ENCODE measurements around the gene SKIDA1.

The SKIDA1 gene

DNA sequence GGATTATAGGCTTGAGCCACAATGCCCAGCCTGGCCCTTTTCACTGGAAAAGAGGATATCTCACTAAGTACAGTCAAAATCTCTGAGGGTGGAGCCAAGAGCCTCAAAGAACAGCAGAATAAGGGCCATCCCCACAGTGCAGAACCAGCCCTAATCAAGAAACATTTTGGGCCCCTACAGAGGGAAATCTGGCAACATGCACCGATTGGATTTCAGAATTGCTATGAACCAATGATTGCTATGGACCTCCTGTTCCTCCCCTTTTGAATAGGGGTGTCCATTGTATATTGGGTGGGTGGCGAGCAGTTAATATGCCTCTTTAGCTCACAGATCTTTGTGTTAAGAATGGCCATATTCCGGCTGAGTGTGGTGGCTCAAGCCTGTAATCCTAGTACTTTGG lies 42.7 kb downstream of the SKIDA1 start:
- DNase-seq (ENCODE audit: low read depth), result no peak

DNA sequence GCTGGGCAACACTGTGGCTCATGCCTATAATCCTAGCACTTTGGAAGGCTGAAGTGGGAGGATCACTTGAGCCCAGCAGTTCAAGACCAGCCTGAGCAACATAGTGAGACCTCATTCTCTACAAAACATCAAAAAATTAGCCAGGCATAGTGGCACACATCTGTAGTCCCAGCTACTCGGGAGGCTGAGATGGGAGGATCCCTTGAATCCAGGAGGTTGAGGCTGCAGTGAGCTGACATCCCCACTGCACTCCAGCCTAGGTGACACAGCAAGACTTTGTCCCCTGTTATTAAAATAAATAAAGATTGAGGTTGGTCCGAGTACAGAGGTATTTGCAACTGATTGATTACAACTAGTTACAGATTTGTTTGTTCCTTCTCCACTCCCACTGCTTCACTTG lies 44.1 kb downstream of the SKIDA1 start:
- DNase-seq (ENCODE audit: low read depth), result no peak

DNA sequence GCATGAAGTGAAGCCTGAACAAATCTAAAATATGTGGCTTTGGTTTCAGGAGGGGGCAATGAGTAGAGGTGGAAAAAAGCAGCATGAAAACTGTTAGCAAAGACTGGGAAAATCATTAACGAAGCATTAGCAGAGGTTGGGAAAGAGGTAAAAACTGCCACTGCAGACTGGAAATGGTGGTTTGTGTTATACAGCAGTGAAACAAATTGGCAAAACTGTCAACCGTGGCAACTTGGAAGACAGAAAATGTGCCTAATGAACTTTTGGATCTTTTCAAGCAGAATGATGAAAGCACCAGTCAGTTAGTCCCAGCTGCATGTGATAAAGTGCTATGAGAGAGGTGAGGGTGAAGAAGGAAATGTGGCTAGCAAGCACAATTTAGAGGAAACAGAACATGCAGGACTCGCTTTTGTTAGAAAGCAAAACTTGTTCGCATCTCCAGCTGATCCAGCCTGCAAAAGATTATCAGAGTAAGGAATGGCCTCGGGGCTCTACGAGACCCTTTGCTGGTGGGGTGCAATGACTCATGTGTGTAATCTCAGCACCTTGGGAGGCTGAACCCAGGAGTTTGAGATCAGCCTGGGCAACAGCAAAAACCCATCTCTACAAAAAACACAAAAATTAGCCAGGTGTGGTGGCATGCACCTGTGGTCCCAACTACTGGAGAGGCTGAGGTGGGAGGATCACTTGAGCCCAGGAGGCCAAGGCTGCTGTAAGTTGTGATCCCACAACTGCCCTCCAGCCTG lies 45.7 kb downstream of the SKIDA1 start:
- DNase-seq (ENCODE audit: low read depth), result no peak

DNA sequence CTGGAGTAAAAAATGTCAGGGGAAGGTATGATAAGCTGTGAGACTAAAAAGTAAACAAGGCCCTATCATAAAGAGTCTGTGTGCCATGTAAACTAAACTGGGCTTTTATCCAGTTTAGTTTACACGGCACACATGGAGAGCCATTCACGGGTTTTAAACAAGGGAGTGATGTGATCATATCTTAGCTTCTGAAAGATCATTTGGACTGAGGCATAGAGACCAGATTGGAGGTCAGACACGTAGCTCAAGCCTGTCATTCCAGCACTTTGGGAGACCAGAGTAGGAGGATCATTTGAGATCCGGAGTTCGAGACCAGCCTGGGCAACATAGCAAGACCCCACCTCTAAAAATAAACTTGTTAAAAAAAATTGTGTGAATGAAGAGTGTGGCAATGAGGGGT lies 50.1 kb downstream of the SKIDA1 start:
- no peak for DNase-seq (ENCODE audit: low read depth)

DNA sequence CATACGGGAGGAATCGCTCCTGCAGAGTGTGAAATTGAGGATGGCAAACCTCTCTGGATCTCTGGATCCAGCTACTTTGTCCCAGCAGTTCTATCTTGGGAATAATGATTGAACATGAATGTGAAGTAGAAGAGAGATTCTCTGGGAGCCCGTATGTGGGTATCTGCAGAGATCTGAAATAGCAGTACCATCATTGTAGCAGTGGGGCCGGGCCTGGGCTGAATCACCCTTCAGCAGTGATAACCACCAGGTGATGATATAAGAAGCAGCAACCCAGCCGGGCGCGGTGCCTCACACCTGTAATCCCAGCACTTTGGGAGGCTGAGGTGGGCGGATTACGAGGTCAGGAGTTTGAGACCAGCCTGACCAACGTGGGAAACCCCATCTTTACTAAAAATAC lies 51.9 kb downstream of the SKIDA1 start:
- DNase-seq (ENCODE audit: low read depth), result no peak

DNA sequence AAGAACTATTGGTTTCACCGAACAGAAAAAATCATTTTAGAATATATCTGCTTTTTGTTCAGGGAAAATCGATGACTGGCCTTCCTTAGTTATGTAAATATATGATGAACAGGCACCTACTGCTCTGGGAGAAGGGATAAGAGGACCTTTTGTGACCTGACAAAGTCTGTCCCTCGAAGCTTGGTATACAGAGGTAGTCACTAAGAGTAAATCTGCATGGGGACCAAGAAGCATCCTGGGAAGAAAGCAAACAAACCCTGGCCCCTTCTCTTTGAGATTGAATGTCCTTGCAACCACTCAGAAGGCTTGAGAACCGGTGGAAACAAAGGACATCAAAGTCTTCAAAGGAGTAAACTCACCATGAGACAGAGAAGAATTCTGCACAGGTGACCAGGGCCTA lies 52.3 kb downstream of the SKIDA1 start:
- DNase-seq (ENCODE audit: low read depth), result no peak

DNA sequence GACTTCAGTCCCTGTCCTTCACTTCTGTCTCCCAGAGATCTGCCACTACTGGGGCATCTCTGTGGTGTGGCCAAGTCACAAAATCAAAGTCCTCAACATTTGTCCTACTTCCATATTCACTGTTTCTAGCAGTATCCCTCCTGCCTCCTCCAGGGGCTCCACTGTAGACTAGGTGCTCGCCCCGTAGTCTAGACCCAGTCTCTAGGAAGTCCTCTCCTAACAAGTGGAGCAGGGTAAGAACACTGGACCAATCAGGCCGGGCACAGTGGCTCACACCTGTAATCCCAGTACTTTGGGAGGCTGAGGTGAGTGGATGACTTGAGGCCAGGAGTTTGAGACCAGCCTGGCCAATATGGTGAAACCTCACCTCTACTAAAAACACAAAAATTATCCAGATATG lies 57.4 kb downstream of the SKIDA1 start:
- DNase-seq (ENCODE audit: low read depth), result no peak

DNA sequence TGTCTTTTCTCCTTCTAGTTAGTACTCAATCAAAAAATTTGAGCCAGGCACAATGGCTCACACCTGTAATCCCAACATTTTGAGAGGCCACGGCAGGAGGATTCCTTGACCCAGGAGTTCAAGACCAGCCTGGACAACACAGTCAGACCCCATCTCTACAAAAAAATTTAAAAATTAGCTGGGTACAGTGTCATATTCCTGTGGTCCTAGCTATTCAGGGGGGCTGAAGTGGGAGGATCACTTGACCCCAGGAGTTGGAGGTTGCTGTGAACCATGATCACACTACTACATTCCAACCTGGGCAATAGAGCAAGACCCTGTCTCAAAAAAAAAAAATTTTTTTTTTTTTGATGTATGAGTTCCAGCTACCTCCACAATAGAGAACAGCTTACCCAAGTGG lies 57.8 kb downstream of the SKIDA1 start:
- no peak for DNase-seq (ENCODE audit: low read depth)

DNA sequence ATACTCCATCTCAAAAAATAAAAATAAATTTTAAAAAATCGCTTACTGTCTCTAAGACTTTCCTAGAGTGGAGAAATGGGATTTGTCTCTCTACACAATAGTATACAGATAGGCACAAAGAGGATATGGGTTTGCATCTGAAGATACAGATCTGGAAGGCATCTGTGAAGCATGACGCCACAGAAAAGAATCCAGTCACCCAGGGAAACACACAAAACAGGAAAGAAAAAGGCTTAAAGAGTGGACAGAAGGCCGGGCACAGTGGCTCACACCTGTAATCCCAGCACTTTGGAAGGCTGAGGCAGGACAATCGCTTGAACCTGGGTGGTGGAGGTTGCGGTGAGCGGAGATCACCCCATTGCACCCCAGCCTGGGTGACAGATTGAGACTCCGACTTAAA lies 61.3 kb downstream of the SKIDA1 start:
- DNase-seq (ENCODE audit: low read depth), result no peak

Measured in stromal cell of bone marrow (primary cell).